K562 (cell line): Measurements from ENCODE around the gene SOHLH2. TPM values are rescaled to one million over a fixed set of nuclear protein-coding genes. Genes with fewer than 3 reads are reported as not detected.

Source experiments
- ATAC-seq: fragments of 200-7000 bp; cut with Tn5 transposase; 3 replicates; pipeline ENCODE4 v1.9.1; 2020; ENCODE audit warnings: moderate library complexity
- BruUV-seq: library from RNA; stranded (reverse); fragments of 400-500 nt; replicated peaks from 2 replicates; lab custom pipeline; 2021; lab: Mats Ljungman, UMichigan
- CTCF ChIA-PET: fragments of 300-600 bp; formaldehyde crosslinking; extraction: SDS; loops from one replicate; lab custom pipeline; 2021; ENCODE audit warnings: low intra/inter-chr PET ratio; lab: Yijun Ruan, JAX
- POLR2A ChIA-PET: fragments of 300-600, 350-650 bp; sonication (Branson Sonifier 250); formaldehyde crosslinking; extraction: SDS; loops from one replicate; lab custom pipeline; 2021; ENCODE audit warnings: antibody characterized with exemption, inconsistent platforms; lab: Yijun Ruan, JAX
- DNase-seq, 4 experiments: peaks; one replicate each; pipeline versions ENCODE4 v3.0.0 to v3.0.0-alpha.2; 2011 to 2018; ENCODE audit warnings: low spot score in 3 of 4, mixed read lengths in 3 of 4; ENCODE audit errors: extremely low read depth in 1 of 4
- FAIRE-seq: peaks from 2 replicates; lab custom pipeline; 2011; peaks lifted over from hg19 to GRCh38; lab: Jason Lieb, UNC
- H2AFZ ChIP-seq: 2 replicates; pipeline ENCODE4 v1.6.0; 2011; ENCODE audit warnings: low read depth, low read length, control low read depth, inconsistent platforms
- H3K27ac ChIP-seq: fragments of 200-600 bp; 3 replicates; pipeline ENCODE4 v1.8.0; 2011; ENCODE audit warnings: low read depth, mild to moderate bottlenecking, control low read depth, inconsistent platforms, low read length, moderate library complexity, mixed read lengths; ENCODE audit errors: extremely low read depth
- H3K27me3 ChIP-seq, 2 experiments: fragments of 300-600 bp in 1 of 2; 2 replicates in 1 of 2; 3 replicates in 1 of 2; pipeline versions ENCODE4 v1.6.0 to v1.8.0; 2011; ENCODE audit warnings: inconsistent platforms in 2 of 2, low read length in 2 of 2, mild to moderate bottlenecking in 1 of 2, mixed read lengths in 1 of 2, moderate library complexity in 1 of 2; ENCODE audit not compliant: control insufficient read depth in 2 of 2, insufficient read depth in 2 of 2
- H3K36me3 ChIP-seq: fragments of 300-600 bp; 3 replicates; pipeline ENCODE4 v1.8.0; 2011; ENCODE audit warnings: mild to moderate bottlenecking, low read length, inconsistent platforms; ENCODE audit not compliant: control insufficient read depth, insufficient read depth
- H3K4me1 ChIP-seq, 2 experiments: fragments of 200-600 bp in 1 of 2; replicated peaks in 1 of 2; 2 replicates in 1 of 2; 3 replicates in 1 of 2; pipeline versions ENCODE4 v1.5.1 to v1.8.0; 2011; ENCODE audit warnings: inconsistent platforms in 2 of 2, low read length in 2 of 2, mild to moderate bottlenecking in 1 of 2, mixed read lengths in 1 of 2, moderate library complexity in 1 of 2; ENCODE audit not compliant: control insufficient read depth in 2 of 2, insufficient read depth in 2 of 2
- H3K4me2 ChIP-seq: 2 replicates; pipeline ENCODE4 v1.6.1; 2011; ENCODE audit warnings: low read length, control low read depth, inconsistent platforms, mixed read lengths; ENCODE audit not compliant: insufficient read depth
- H3K4me3 ChIP-seq: fragments of 200-600 bp; sonication (generic), shearing (Covaris generic); 2 replicates; pipeline ENCODE4 v1.5.1; 2016; ENCODE audit warnings: control low read depth, inconsistent platforms
- H3K79me2 ChIP-seq: fragments of 200-600 bp; 3 replicates; pipeline ENCODE4 v1.8.0; 2011; ENCODE audit warnings: low read length, inconsistent platforms; ENCODE audit not compliant: control insufficient read depth, insufficient read depth
- H3K9ac ChIP-seq, 2 experiments: 2 replicates each; pipeline versions ENCODE4 v1.6.0 to v1.6.1; 2011; ENCODE audit warnings: low read depth in 2 of 2, low read length in 2 of 2, control low read depth in 1 of 2, inconsistent platforms in 1 of 2, mild to moderate bottlenecking in 1 of 2, mixed read lengths in 1 of 2; ENCODE audit not compliant: insufficient read depth in 1 of 2
- H3K9me1 ChIP-seq: one replicate; pipeline ENCODE4 v1.6.0; 2011; ENCODE audit warnings: inconsistent platforms, mild to moderate bottlenecking, low read length, moderate library complexity; ENCODE audit not compliant: control insufficient read depth, insufficient read depth
- H3K9me3 ChIP-seq: replicated peaks from 2 replicates; pipeline ENCODE4 v1.5.1; 2011; ENCODE audit warnings: low read depth, low read length, inconsistent platforms; ENCODE audit not compliant: control insufficient read depth, insufficient read depth
- H4K20me1 ChIP-seq: replicated peaks from 2 replicates; pipeline ENCODE4 v1.6.1; 2011; ENCODE audit warnings: low read length, inconsistent platforms, mixed read lengths; ENCODE audit not compliant: control insufficient read depth, insufficient read depth
- CBFB ChIP-seq: sonication (generic); formaldehyde crosslinking; IDR thresholded peaks from 2 replicates; pipeline ENCODE4 v1.4.0; 2020; ENCODE audit warnings: mild to moderate bottlenecking, missing genetic modification reagents
- HDAC1 ChIP-seq, 2 experiments: fragments of 450-650 bp; IDR thresholded peaks; 2 replicates each; pipeline ENCODE4 v1.6.1; 2016 to 2017; ENCODE audit warnings: inconsistent platforms in 1 of 2, mild to moderate bottlenecking in 1 of 2, moderate library complexity in 1 of 2
- JUNB ChIP-seq: fragments of 450-650 bp; formaldehyde crosslinking; conservative IDR thresholded peaks from 2 replicates; pipeline ENCODE4 v1.4.0; 2020; ENCODE audit warnings: mild to moderate bottlenecking
- NONO ChIP-seq, 2 experiments: fragments of 200-400 bp in 1 of 2; fragments of 450-650 bp in 1 of 2; formaldehyde crosslinking in 1 of 2; IDR thresholded peaks; 2 replicates each; pipeline ENCODE4 v1.6.1; 2017; ENCODE audit warnings: low read depth in 2 of 2, mild to moderate bottlenecking in 2 of 2, moderate library complexity in 2 of 2, low read length in 1 of 2
- ZNF551 ChIP-seq: fragments of 250-450 bp; sonication (Bioruptor Pico); IDR thresholded peaks from 2 replicates; pipeline ENCODE4 v1.5.0; 2021; ENCODE audit warnings: mild to moderate bottlenecking, moderate library complexity
- WGBS: fragments of 100-300 bp; shearing (Covaris generic); methylation state at CpG from one replicate; pipeline ENCODE4 v1.1.6; 2016; ENCODE audit warnings: low coverage, mixed read lengths; ENCODE audit not compliant: insufficient coverage; ENCODE audit errors: missing lambda C conversion rate; 5-methylcytosine and 5-hydroxymethylcytosine counted together
- in situ Hi-C: fragments of 300-500 bp; cut with MboI; formaldehyde crosslinking; loops from 4 replicates; pipeline ENCODE4 v1.15.0; 2018; ENCODE audit warnings: inconsistent platforms, mixed read lengths
- intact Hi-C: fragments of 100-400 bp; cut with micrococcal nuclease; formaldehyde crosslinking; loops from 2 replicates; pipeline ENCODE4 v1.14.2; 2022
- polyA plus RNA-seq, 8 experiments: library from polyadenylated mRNA; depleted of rRNA in 4 of 8; stranded (reverse) in 5 of 8; unstranded in 3 of 8; fragments of >200 nt; fragmentation: Nextera tagmentation in 2 of 8; fragmentation: Illumina TruSeq in 1 of 8; extraction: Ambion mirVana in 2 of 8; extraction: Trizol in 1 of 8; gene quantifications; 2 replicates each; pipeline versions ENCODE4 v1.2.1 to v1.2.3, GENCODE V29; 2011 to 2014; ENCODE audit warnings: inconsistent platforms in 1 of 8, missing spikeins in 1 of 8
- total RNA-seq, 7 experiments: library from RNA; depleted of rRNA in 6 of 7; stranded (reverse); fragments of >200 nt in 6 of 7; fragmentation: Illumina TruSeq in 2 of 7; extraction: Trizol in 2 of 7; gene quantifications; 2 replicates each; pipeline versions ENCODE4 v1.2.1 to v1.2.3, GENCODE V29; 2011 to 2021; ENCODE audit warnings: low replicate concordance in 1 of 7

Gene SOHLH2
- total and polyA plus RNA-seq, 9 of the 15 experiments (the other 6 are each of a cell fraction or from before 2014, with no cell fraction given), result 10.3 to 26.7 (median 17.0) TPM

DNA sequence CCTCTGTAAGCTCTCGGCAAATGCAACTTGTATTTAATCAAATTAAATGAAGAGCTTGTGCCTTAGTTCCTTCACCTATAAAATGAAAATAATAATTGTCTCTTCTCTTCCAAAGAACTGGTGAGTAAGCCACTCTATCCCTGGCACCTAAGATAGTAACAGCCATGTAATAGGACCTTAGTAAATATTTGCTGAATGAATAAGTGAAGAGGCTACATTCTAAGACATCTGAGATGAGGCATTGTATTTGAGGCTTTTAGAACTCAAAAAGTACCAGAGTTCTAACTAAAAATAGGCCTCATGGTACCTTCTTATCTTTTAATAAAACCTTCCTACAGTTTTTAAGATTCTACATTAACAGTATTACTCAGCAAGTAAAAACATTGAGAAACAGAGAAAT is 65.9 kb downstream of the SOHLH2 start:
- Histone ChIP-seq H2AFZ (no peak overlapping the region), H4K20me1 (no peaks in the 10 kb centered on the region), H3K4me1 (no peaks in the 10 kb centered on the region), H3K27me3 (no peaks in the 10 kb centered on the region), H3K9me3 (no peaks in the 10 kb centered on the region), H3K9me1 (no peaks in the 10 kb centered on the region)
- ChIA-PET CTCF (no interaction called here), POLR2A (no interaction called here)
- no peak for FAIRE-seq
- TF ChIP-seq CBFB (CRISPR knock-in tag), result no peak
- no peak for TF ChIP-seq JUNB (CRISPR knock-in tag)
- TF ChIP-seq, all 486 proteins: peak for 0
- no peak overlapping the region for H3K27ac ChIP-seq
- in situ Hi-C loops (no loop called here), intact Hi-C loops (no loop called here)
- H3K4me2 ChIP-seq, result no peak overlapping the region
- H3K9ac ChIP-seq, result no peak overlapping the region
- no peaks in the 10 kb centered on the region for H3K36me3 ChIP-seq
- no TSS peak for BruUV-seq
- no peak overlapping the region for H3K4me3 ChIP-seq
- 0% methylated on average over 1 of the region's 1 CpG for WGBS
- ATAC-seq (no peak), DNase-seq (no peak)
- H3K79me2 ChIP-seq, result no peaks in the 10 kb centered on the region

- ATAC-seq, result no peak
- no peak overlapping the region for H3K27ac ChIP-seq
- CTCF ChIA-PET, result no interaction called here
Measured at GRCh38 chr13:36147330-36147729, 67.0 kb downstream of the SOHLH2 start.

More at GRCh38 chr13:36147330-36147729, 67.0 kb downstream of the SOHLH2 start:
- Histone ChIP-seq H3K9me3 (no peaks in the 10 kb centered on the region), H3K4me1 (no peaks in the 10 kb centered on the region), H3K9me1 (no peaks in the 10 kb centered on the region), H2AFZ (no peak overlapping the region), H3K4me2 (no peak overlapping the region), H3K9ac (no peak overlapping the region), H4K20me1 (no peaks in the 10 kb centered on the region), H3K79me2 (no peaks in the 10 kb centered on the region), H3K4me3 (no peak overlapping the region), H3K27me3 (no peaks in the 10 kb centered on the region), H3K36me3 (no peaks in the 10 kb centered on the region)
- in situ Hi-C loops, result no loop called here
- DNase-seq, result no peak
- no TSS peak for BruUV-seq
- 6% methylated on average over 3 of the region's 3 CpGs for WGBS
- TF ChIP-seq ZNF551 (CRISPR knock-in tag) (no peak), NONO (IDR thresholded peaks at IDR 0.05; ENCODE audit: low read depth in 2 of 2, low read length in 1 of 2) (no peak), HDAC1 (IDR thresholded peaks at IDR 0.05) (no peak)
- FAIRE-seq, result no peak
- intact Hi-C loops, result no loop called here
- POLR2A ChIA-PET, result no interaction called here
